ENCODE data around the gene HSD17B1. TPM values are rescaled to one million over a fixed set of nuclear protein-coding genes. Genes with fewer than 3 reads are reported as not detected.
A peak's percentile ranks its signal among the peaks of the same experiment; 100 is the strongest.

The HSD17B1 gene
- total and polyA plus RNA-seq, 2 donors from 2014 or later, result 0.31 to 3.3 TPM

DNA sequence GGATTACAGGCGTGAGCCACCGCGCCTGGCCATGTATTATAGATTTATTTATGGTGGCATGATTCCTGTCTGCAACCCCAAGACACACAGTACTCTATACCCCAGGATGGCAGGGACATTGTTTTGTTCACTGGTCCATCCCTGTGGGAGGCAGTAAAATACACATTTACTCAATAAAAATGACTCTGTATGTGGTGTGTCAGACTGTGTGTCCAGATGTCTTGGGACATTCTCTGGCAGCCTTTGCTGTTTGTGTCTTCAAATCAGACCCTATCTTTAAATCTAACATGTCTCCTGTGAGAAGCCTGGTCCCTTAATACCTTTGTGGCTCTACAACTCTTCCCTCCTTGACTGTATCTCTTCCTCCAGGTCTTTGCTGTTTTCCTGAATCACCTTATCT is 7.5 kb downstream of the HSD17B1 start:
- FAIRE-seq (no peak), DNase-seq (no peak)
- intact Hi-C loops (cut with DNase I), result no loop called here
- no peaks in the 10 kb centered on the region for H3K27me3 ChIP-seq (ENCODE audit: control insufficient read depth, insufficient read depth, low read length)
- no peak overlapping the region for H3K4me3 ChIP-seq (ENCODE audit: low read length in 3 of 3)
- H3K9me3 ChIP-seq (ENCODE audit: control insufficient read depth in 2 of 3, insufficient read depth in 1 of 3, low read length in 3 of 3), result no peaks in the 10 kb centered on the region
- no peak overlapping the region for H3K9ac ChIP-seq (ENCODE audit: low read length in 3 of 3)
- H3K4me1 ChIP-seq (ENCODE audit: control insufficient read depth in 2 of 3, insufficient read depth in 2 of 3, low read depth in 1 of 3, low read length in 3 of 3), result peaks cover 0 to 28% (median 13%) of the 10 kb centered on the region in 3 donors
- TF ChIP-seq, protein P1, sequence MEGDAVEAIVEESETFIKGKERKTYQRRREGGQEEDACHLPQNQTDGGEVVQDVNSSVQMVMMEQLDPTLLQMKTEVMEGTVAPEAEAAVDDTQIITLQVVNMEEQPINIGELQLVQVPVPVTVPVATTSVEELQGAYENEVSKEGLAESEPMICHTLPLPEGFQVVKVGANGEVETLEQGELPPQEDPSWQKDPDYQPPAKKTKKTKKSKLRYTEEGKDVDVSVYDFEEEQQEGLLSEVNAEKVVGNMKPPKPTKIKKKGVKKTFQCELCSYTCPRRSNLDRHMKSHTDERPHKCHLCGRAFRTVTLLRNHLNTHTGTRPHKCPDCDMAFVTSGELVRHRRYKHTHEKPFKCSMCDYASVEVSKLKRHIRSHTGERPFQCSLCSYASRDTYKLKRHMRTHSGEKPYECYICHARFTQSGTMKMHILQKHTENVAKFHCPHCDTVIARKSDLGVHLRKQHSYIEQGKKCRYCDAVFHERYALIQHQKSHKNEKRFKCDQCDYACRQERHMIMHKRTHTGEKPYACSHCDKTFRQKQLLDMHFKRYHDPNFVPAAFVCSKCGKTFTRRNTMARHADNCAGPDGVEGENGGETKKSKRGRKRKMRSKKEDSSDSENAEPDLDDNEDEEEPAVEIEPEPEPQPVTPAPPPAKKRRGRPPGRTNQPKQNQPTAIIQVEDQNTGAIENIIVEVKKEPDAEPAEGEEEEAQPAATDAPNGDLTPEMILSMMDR (IDR thresholded peaks at IDR 0.05; ENCODE audit: borderline replicate concordance, extremely low read depth, insufficient read depth), result no peak
- H3K36me3 ChIP-seq (ENCODE audit: control insufficient read depth in 2 of 3, insufficient read depth in 3 of 3, low read length in 3 of 3), result peaks cover 3 to 11% (median 6%) of the 10 kb centered on the region in 3 donors
- H3K27ac ChIP-seq (ENCODE audit: low read depth in 2 of 2, low read length in 2 of 2), result no peak overlapping the region

DNA sequence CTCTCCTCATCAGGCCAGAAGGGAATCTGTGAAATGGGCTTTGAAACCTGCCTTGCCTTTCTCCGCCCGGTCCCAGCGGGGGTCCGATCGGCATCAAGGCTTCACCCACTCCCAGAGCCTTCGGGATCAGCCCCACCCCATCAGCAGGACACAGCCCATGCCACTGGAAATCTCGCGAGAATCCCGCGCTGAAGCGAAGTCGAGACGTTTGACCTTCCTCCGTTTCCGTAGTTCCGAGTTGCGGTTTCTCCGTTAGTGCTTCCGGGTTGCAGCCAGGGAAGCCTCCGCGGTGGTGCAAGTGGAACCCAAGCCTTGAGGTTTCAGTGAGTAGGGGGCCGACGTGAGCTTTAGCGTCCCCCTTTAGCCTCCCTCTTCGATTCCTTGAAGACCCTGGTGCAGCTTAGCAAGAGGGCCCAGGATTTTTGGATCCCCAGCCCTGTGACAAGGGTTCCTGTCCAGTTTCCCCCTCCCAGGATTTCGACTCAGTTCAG is 9.2 kb downstream of the HSD17B1 start, which contains the start of gene COASY:
Gene COASY, plus strand, starts transcription at position 252 of the 491 bp plus-strand sequence. CDS start 475 bp downstream, outside the sequence.
- Histone ChIP-seq H3K27ac (ENCODE audit: low read depth in 2 of 2, low read length in 2 of 2) (peak within 1 kb of the TSS; percentile 82 to 84), H3K27me3 (ENCODE audit: control insufficient read depth, insufficient read depth, low read length) (no peaks in the 10 kb centered on the region), H3K4me1 (ENCODE audit: control insufficient read depth in 2 of 3, insufficient read depth in 2 of 3, low read depth in 1 of 3, low read length in 3 of 3) (peaks cover 0 to 40% (median 17%) of the 10 kb centered on the region in 3 donors), H3K4me3 (ENCODE audit: low read length in 3 of 3) (peak within 1 kb of the TSS; percentile 90 to 94 (median 94)), H3K9me3 (ENCODE audit: control insufficient read depth in 2 of 3, insufficient read depth in 1 of 3, low read length in 3 of 3) (no peaks in the 10 kb centered on the region), H3K9ac (ENCODE audit: low read length in 3 of 3) (peak within 1 kb of the TSS; percentile 87 to 96 (median 91)), H3K36me3 (ENCODE audit: control insufficient read depth in 2 of 3, insufficient read depth in 3 of 3, low read length in 3 of 3) (peaks cover 6 to 16% (median 12%) of the 10 kb centered on the region in 3 donors)
- peak; percentile 97 to 99 (median 98) for DNase-seq
- FAIRE-seq, result no peak
- intact Hi-C loops (cut with DNase I), result no loop called here
- TF ChIP-seq, protein P1 (IDR thresholded peaks at IDR 0.05; ENCODE audit: borderline replicate concordance, extremely low read depth, insufficient read depth), result no peak

DNA sequence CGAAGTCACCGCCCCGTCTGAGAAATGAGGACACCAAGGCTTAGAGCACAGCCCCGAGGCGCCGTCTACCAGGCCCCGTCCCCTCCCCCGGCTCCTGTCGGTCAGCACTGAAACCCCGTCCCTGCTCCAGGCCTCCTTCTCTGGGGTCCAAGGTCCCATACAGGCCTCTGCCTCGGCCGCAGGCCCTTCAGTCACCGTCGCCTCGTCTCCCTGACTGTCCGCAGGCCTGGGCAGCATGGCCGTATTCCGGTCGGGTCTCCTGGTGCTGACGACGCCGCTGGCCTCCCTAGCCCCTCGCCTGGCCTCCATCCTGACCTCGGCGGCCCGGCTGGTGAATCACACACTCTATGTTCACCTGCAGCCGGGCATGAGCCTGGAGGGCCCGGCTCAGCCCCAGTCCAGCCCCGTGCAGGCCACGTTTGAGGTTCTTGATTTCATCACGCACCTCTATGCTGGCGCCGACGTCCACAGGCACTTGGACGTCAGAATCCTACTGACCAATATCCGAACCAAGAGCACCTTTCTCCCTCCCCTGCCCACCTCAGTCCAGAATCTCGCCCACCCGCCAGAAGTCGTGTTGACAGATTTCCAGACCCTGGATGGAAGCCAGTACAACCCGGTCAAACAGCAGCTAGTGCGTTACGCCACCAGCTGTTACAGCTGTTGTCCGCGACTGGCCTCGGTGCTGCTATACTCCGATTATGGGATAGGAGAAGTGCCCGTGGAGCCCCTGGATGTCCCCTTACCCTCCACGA is 9.8 kb downstream of the HSD17B1 start:
- intact Hi-C loops (cut with DNase I), result no loop called here
- FAIRE-seq (no peak), DNase-seq (peak in 1 of 5 donors; percentile 80)
- peaks cover 0 to 40% (median 17%) of the 10 kb centered on the region in 3 donors for H3K4me1 ChIP-seq (ENCODE audit: control insufficient read depth in 2 of 3, insufficient read depth in 2 of 3, low read depth in 1 of 3, low read length in 3 of 3)
- peaks cover 6 to 16% (median 12%) of the 10 kb centered on the region in 3 donors for H3K36me3 ChIP-seq (ENCODE audit: control insufficient read depth in 2 of 3, insufficient read depth in 3 of 3, low read length in 3 of 3)
- peak overlapping the region; percentile 81 to 82 for H3K27ac ChIP-seq (ENCODE audit: low read depth in 2 of 2, low read length in 2 of 2)
- peak overlapping the region; percentile 87 to 96 (median 91) for H3K9ac ChIP-seq (ENCODE audit: low read length in 3 of 3)
- TF ChIP-seq, protein P1 (IDR thresholded peaks at IDR 0.05; ENCODE audit: borderline replicate concordance, extremely low read depth, insufficient read depth), result no peak
- peak overlapping the region; percentile 90 to 94 (median 94) for H3K4me3 ChIP-seq (ENCODE audit: low read length in 3 of 3)
- no peaks in the 10 kb centered on the region for H3K27me3 ChIP-seq (ENCODE audit: control insufficient read depth, insufficient read depth, low read length)
- H3K9me3 ChIP-seq (ENCODE audit: control insufficient read depth in 2 of 3, insufficient read depth in 1 of 3, low read length in 3 of 3), result no peaks in the 10 kb centered on the region
